OCI-LY1 (cell line): ENCODE results near the gene RGS4.

Experiments
- H2AFZ ChIP-seq: fragments of 200-600 bp; sonication (generic), shearing (Covaris generic); 2 replicates; pipeline ENCODE4 v1.6.0; 2014; ENCODE audit warnings: antibody characterized with exemption, mild to moderate bottlenecking, low read length
- H3F3A ChIP-seq: fragments of 200-600 bp; sonication (generic), shearing (Covaris generic); 2 replicates; pipeline ENCODE4 v1.6.0; 2014; ENCODE audit warnings: mild to moderate bottlenecking, antibody characterized with exemption, low read length, moderate library complexity; ENCODE audit not compliant: insufficient read depth
- H3K27ac ChIP-seq: fragments of 200-600 bp; sonication (generic); 2 replicates; pipeline ENCODE4 v1.5.1; 2014; ENCODE audit warnings: low read length, mixed run types, mild to moderate bottlenecking, low read depth; ENCODE audit not compliant: poor library complexity, severe bottlenecking
- H3K27me3 ChIP-seq: fragments of 200-600 bp; sonication (generic); 2 replicates; pipeline ENCODE4 v1.6.0; 2014; ENCODE audit warnings: antibody characterized with exemption, mild to moderate bottlenecking, low read length, moderate library complexity; ENCODE audit not compliant: insufficient read depth
- H3K36me3 ChIP-seq: fragments of 200-600 bp; sonication (generic); 2 replicates; pipeline ENCODE4 v1.6.1; 2014; ENCODE audit warnings: mild to moderate bottlenecking, antibody characterized with exemption, low read length, moderate library complexity, mixed read lengths; ENCODE audit not compliant: insufficient read depth
- H3K4me1 ChIP-seq: fragments of 200-600 bp; sonication (generic); 2 replicates; pipeline ENCODE4 v1.5.1; 2014; ENCODE audit warnings: mild to moderate bottlenecking, low read length, moderate library complexity; ENCODE audit not compliant: insufficient read depth, severe bottlenecking
- H3K4me2 ChIP-seq: fragments of 200-600 bp; sonication (generic), shearing (Covaris generic); 2 replicates; pipeline ENCODE4 v1.6.1; 2014; ENCODE audit warnings: low read length
- H3K4me3 ChIP-seq: fragments of 200-600 bp; sonication (generic); 2 replicates; pipeline ENCODE4 v1.5.1; 2014; ENCODE audit warnings: low read length, low read depth, mild to moderate bottlenecking, mixed read lengths; ENCODE audit not compliant: poor library complexity, severe bottlenecking
- H3K79me2 ChIP-seq: fragments of 200-600 bp; shearing (Covaris generic); 2 replicates; pipeline ENCODE4 v1.6.1; 2016; ENCODE audit warnings: mixed run types, low read length, mixed read lengths; ENCODE audit not compliant: insufficient read depth
- H3K9ac ChIP-seq: fragments of 200-600 bp; sonication (generic), shearing (Covaris generic); 2 replicates; pipeline ENCODE4 v1.6.1; 2014; ENCODE audit warnings: mild to moderate bottlenecking, low read length, mixed read lengths
- H3K9me2 ChIP-seq: fragments of 200-600 bp; sonication (generic), shearing (Covaris generic); 2 replicates; pipeline ENCODE4 v1.6.1; 2014; ENCODE audit warnings: low read depth, mild to moderate bottlenecking, low read length, mixed read lengths
- H3K9me3 ChIP-seq: fragments of 200-600 bp; shearing (Covaris generic); 2 replicates; pipeline ENCODE4 v1.6.1; 2014; ENCODE audit warnings: low read length, mixed read lengths
- H4K20me1 ChIP-seq: fragments of 200-600 bp; sonication (generic), shearing (Covaris generic); 2 replicates; pipeline ENCODE4 v1.6.0; 2016; ENCODE audit warnings: mild to moderate bottlenecking, low read length; ENCODE audit not compliant: insufficient read depth
- CTCF ChIP-seq: fragments of 200-600 bp; sonication (generic), shearing (Covaris generic); IDR thresholded peaks from 2 replicates; pipeline ENCODE4 v1.5.1; 2017; ENCODE audit warnings: mild to moderate bottlenecking, antibody characterized with exemption, low read length, moderate library complexity, mixed read lengths
- EZH2 ChIP-seq: fragments of 200-600 bp; sonication (generic), shearing (Covaris generic); IDR thresholded peaks from 2 replicates; pipeline ENCODE4 v1.8.0; 2017; ENCODE audit warnings: borderline replicate concordance, mixed run types, mild to moderate bottlenecking, antibody characterized with exemption, low read length, moderate library complexity, mixed read lengths

RGS4 gene

DNA sequence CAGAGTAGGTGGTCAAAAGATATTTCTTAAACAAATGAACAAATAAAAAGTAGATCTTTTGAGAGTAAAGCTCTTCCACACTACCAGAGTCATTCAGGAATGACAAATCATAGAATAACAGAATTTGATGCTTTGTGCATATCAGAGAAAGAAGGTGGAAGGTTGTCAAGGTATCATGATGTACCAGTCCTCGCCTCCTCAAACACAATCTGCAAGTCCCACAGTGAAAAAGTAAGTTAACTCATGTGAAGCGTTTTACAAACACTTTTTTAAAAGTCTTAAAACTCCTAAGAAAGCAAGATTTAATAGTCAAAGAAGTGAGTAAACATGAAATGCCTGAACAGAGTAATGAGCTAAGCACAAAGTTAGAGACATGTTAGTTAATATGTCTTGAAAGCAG lies 2.5 kb upstream of the RGS4 start:
- H3K36me3 ChIP-seq = no peaks in the 10 kb centered on the region
- no peaks in the 10 kb centered on the region for H3F3A ChIP-seq
- H3K9me2 ChIP-seq = no peaks in the 10 kb centered on the region
- H3K4me2 ChIP-seq = no peak overlapping the region
- no peaks in the 10 kb centered on the region for H3K4me1 ChIP-seq
- no peak overlapping the region for H2AFZ ChIP-seq
- H3K4me3 ChIP-seq = no peak overlapping the region
- TF ChIP-seq CTCF (no peak), EZH2 (no peak)
- 0 out of 2 replicates have a peak, but pooled peaks cover 4% of the 10 kb centered on the region for H3K27me3 ChIP-seq
- no peaks in the 10 kb centered on the region for H3K9me3 ChIP-seq
- no peak overlapping the region for H3K27ac ChIP-seq
- H4K20me1 ChIP-seq = no peaks in the 10 kb centered on the region
- H3K9ac ChIP-seq = no peak overlapping the region
- H3K79me2 ChIP-seq = no peaks in the 10 kb centered on the region

DNA sequence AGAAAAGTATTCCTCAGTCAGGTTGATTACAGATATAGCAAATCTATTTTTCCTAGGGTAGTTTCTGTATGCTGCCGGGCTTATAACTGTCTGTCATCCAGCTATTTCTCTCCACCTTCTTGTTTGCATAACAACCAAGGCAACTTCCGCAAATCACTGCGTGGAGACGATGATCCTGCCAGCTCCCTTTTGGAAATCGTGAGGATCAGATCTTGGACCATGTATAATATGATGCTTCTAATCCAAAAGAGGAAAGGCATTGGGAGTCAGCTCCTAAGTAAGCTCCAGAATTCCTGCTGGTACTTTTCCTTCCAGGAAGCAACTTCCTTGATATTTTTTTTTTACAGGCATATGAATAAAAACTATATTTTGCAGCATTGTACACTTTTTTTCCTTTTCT lies 445 bp upstream of the RGS4 start:
- Histone ChIP-seq H2AFZ (no peak overlapping the region), H3K9ac (no peak overlapping the region)

GRCh38 chr1:163069655-163070277 lies 605 bp downstream of the RGS4 start:
- no peak overlapping the region for H3K4me2 ChIP-seq
- no peaks in the 10 kb centered on the region for H3K27me3 ChIP-seq
- H3K4me3 ChIP-seq = no peak overlapping the region

More for the DNA sequence above, 445 bp upstream of the RGS4 start:
- TF ChIP-seq CTCF = no peak
- no peak for TF ChIP-seq EZH2
- Histone ChIP-seq H4K20me1 (no peaks in the 10 kb centered on the region), H3K36me3 (no peaks in the 10 kb centered on the region), H3K4me1 (no peaks in the 10 kb centered on the region), H3K27ac (no peak overlapping the region), H3K4me3 (no peak overlapping the region), H3K9me2 (no peaks in the 10 kb centered on the region), H3K27me3 (0 out of 2 replicates have a peak, but pooled peaks cover 4% of the 10 kb centered on the region), H3K79me2 (no peaks in the 10 kb centered on the region), H3K4me2 (no peak overlapping the region), H3K9me3 (no peaks in the 10 kb centered on the region), H3F3A (no peaks in the 10 kb centered on the region)

More at GRCh38 chr1:163069655-163070277, 605 bp downstream of the RGS4 start:
- Histone ChIP-seq H2AFZ (no peak overlapping the region), H4K20me1 (no peaks in the 10 kb centered on the region), H3K9me3 (no peaks in the 10 kb centered on the region), H3K4me1 (no peaks in the 10 kb centered on the region), H3K79me2 (no peaks in the 10 kb centered on the region), H3K27ac (no peak overlapping the region), H3K9me2 (no peaks in the 10 kb centered on the region), H3K9ac (no peak overlapping the region), H3K36me3 (no peaks in the 10 kb centered on the region), H3F3A (no peaks in the 10 kb centered on the region)
- TF ChIP-seq EZH2 = no peak
- no peak for TF ChIP-seq CTCF
